Activated naive CD8-positive, alpha-beta T cell (primary cell): ENCODE data around the gene VRK2.

Experiments
- H3K27ac Mint-ChIP-seq: one replicate; pipeline ENCODE4 v1.8.0; 2021; ENCODE audit warnings: mixed read lengths
- H3K27me3 Mint-ChIP-seq: one replicate; pipeline ENCODE4 v1.8.0; 2021; ENCODE audit warnings: mixed read lengths
- H3K36me3 Mint-ChIP-seq: one replicate; pipeline ENCODE4 v1.8.0; 2021; ENCODE audit warnings: mixed read lengths
- H3K4me1 Mint-ChIP-seq: one replicate; pipeline ENCODE4 v1.8.0; 2021; ENCODE audit warnings: low read depth, mixed read lengths
- H3K4me3 Mint-ChIP-seq: one replicate; pipeline ENCODE4 v1.8.0; 2021; ENCODE audit warnings: mild to moderate bottlenecking, mixed read lengths
- H3K9me3 Mint-ChIP-seq: one replicate; pipeline ENCODE4 v1.8.0; 2021; ENCODE audit warnings: low read depth, mixed read lengths

VRK2 gene

GRCh38 chr2:58194458-58194857 lies 147.9 kb downstream of the VRK2 start:
- Mint-ChIP-seq H3K4me1 (no peaks in the 10 kb centered on the region), H3K27ac (no peak overlapping the region), H3K36me3 (no peaks in the 10 kb centered on the region), H3K27me3 (no peaks in the 10 kb centered on the region), H3K4me3 (no peak overlapping the region), H3K9me3 (no peaks in the 10 kb centered on the region)

GRCh38 chr2:58195662-58196061 lies 149.1 kb downstream of the VRK2 start:
- no peak overlapping the region for H3K27ac Mint-ChIP-seq
- no peak overlapping the region for H3K4me3 Mint-ChIP-seq
- H3K27me3 Mint-ChIP-seq, result no peaks in the 10 kb centered on the region
- H3K36me3 Mint-ChIP-seq, result no peaks in the 10 kb centered on the region
- no peaks in the 10 kb centered on the region for H3K4me1 Mint-ChIP-seq
- no peaks in the 10 kb centered on the region for H3K9me3 Mint-ChIP-seq

GRCh38 chr2:58197894-58198293 lies 151.3 kb downstream of the VRK2 start:
- no peak overlapping the region for H3K27ac Mint-ChIP-seq
- H3K36me3 Mint-ChIP-seq, result peaks cover 2% of the 10 kb centered on the region
- H3K4me1 Mint-ChIP-seq, result no peaks in the 10 kb centered on the region
- no peaks in the 10 kb centered on the region for H3K9me3 Mint-ChIP-seq
- H3K4me3 Mint-ChIP-seq, result no peak overlapping the region
- H3K27me3 Mint-ChIP-seq, result no peaks in the 10 kb centered on the region

- H3K27ac Mint-ChIP-seq, result no peak overlapping the region
- H3K9me3 Mint-ChIP-seq, result no peaks in the 10 kb centered on the region
- no peaks in the 10 kb centered on the region for H3K4me1 Mint-ChIP-seq
- no peak overlapping the region for H3K4me3 Mint-ChIP-seq
- peaks cover 3% of the 10 kb centered on the region for H3K36me3 Mint-ChIP-seq
- H3K27me3 Mint-ChIP-seq, result no peaks in the 10 kb centered on the region
Observed at GRCh38 chr2:58202404-58202803, 155.8 kb downstream of the VRK2 start.

- Mint-ChIP-seq H3K9me3 (no peaks in the 10 kb centered on the region), H3K27ac (no peak overlapping the region), H3K4me3 (no peak overlapping the region), H3K4me1 (no peaks in the 10 kb centered on the region), H3K36me3 (peaks cover 3% of the 10 kb centered on the region), H3K27me3 (no peaks in the 10 kb centered on the region)
Observed at GRCh38 chr2:58203018-58203417, 156.4 kb downstream of the VRK2 start.

- H3K27ac Mint-ChIP-seq, result no peak overlapping the region
- H3K27me3 Mint-ChIP-seq, result no peaks in the 10 kb centered on the region
- H3K9me3 Mint-ChIP-seq, result no peaks in the 10 kb centered on the region
- no peaks in the 10 kb centered on the region for H3K4me1 Mint-ChIP-seq
- H3K4me3 Mint-ChIP-seq, result no peak overlapping the region
- H3K36me3 Mint-ChIP-seq, result peaks cover 3% of the 10 kb centered on the region
Observed at GRCh38 chr2:58204195-58204959, 157.8 kb downstream of the VRK2 start.

- H3K4me1 Mint-ChIP-seq, result no peaks in the 10 kb centered on the region
- peaks cover 8% of the 10 kb centered on the region for H3K9me3 Mint-ChIP-seq
- H3K27ac Mint-ChIP-seq, result no peak overlapping the region
- peaks cover 14% of the 10 kb centered on the region for H3K36me3 Mint-ChIP-seq
- no peak overlapping the region for H3K4me3 Mint-ChIP-seq
- no peaks in the 10 kb centered on the region for H3K27me3 Mint-ChIP-seq
Observed at GRCh38 chr2:58206785-58207184, 160.2 kb downstream of the VRK2 start.

GRCh38 chr2:58207189-58207588 lies 160.6 kb downstream of the VRK2 start:
- Mint-ChIP-seq H3K27ac (no peak overlapping the region), H3K9me3 (peaks cover 10% of the 10 kb centered on the region), H3K27me3 (no peaks in the 10 kb centered on the region), H3K4me3 (no peak overlapping the region), H3K36me3 (peaks cover 16% of the 10 kb centered on the region), H3K4me1 (no peaks in the 10 kb centered on the region)
